Thoracic aorta (tissue), 2 donors: ENCODE data around the gene SHANK3. TPM values are rescaled to one million over a fixed set of nuclear protein-coding genes. Genes with fewer than 3 reads are reported as not detected.

Experiments used
- ATAC-seq: fragments of 150-250 bp; one replicate; pipeline ENCODE4 v1.8.0; 2017; ENCODE audit warnings: low read depth; ENCODE audit not compliant: insufficient number of reproducible peaks, low FRiP score
- DNase-seq: peaks from one replicate; pipeline ENCODE4 v3.0.0-alpha.2; 2020; ENCODE audit warnings: low spot score
- H3K27ac ChIP-seq, 2 donors: fragments of 200-600 bp; sonication (generic); 1 replicate in 1 of 2; 2 replicates in 1 of 2; pipeline ENCODE4 v1.5.1; 2016; ENCODE audit warnings: mild to moderate bottlenecking in 2 of 2, moderate library complexity in 2 of 2
- H3K27me3 ChIP-seq: fragments of 200-600 bp; sonication (generic); replicated peaks from 2 replicates; pipeline ENCODE4 v1.6.0; 2016; ENCODE audit warnings: mild to moderate bottlenecking; ENCODE audit not compliant: insufficient read depth
- H3K36me3 ChIP-seq: fragments of 200-600 bp; sonication (generic); one replicate; pipeline ENCODE4 v1.5.1; 2016
- H3K4me1 ChIP-seq, 2 donors: fragments of 200-600 bp; sonication (generic); 1 replicate in 1 of 2; 2 replicates in 1 of 2; pipeline versions ENCODE4 v1.5.1 to v1.6.0; 2016; ENCODE audit warnings: low read depth in 2 of 2, mild to moderate bottlenecking in 1 of 2; ENCODE audit not compliant: control insufficient read depth in 1 of 2
- H3K4me3 ChIP-seq: fragments of 200-600 bp; sonication (generic); 2 replicates; pipeline ENCODE4 v1.5.1; 2016; ENCODE audit warnings: mild to moderate bottlenecking
- H3K9me3 ChIP-seq: fragments of 200-600 bp; sonication (generic); 2 replicates; pipeline ENCODE4 v1.5.1; 2016
- CTCF ChIP-seq: fragments of 200-600 bp; sonication (generic); IDR thresholded peaks from one replicate; pipeline ENCODE4 v1.5.1; 2019; ENCODE audit warnings: antibody characterized with exemption
- total RNA-seq, 2 donors: library from RNA; depleted of rRNA; stranded (reverse); fragments of >200 nt; gene quantifications; one replicate each; pipeline versions ENCODE4 v1.1.0 to v1.2.3, GENCODE V29; 2016

Gene SHANK3
- total RNA-seq, 2 donors from 2014 or later, result 10.7 to 14.3 TPM

GRCh38 chr22:50696799-50697561 lies 24.4 kb downstream of the SHANK3 start:
- no peak overlapping the region for H3K4me3 ChIP-seq
- DNase-seq, result no peak
- no peaks in the 10 kb centered on the region for H3K9me3 ChIP-seq
- ATAC-seq, result no peak
- no peak for TF ChIP-seq CTCF
- H3K36me3 ChIP-seq, result no peaks in the 10 kb centered on the region
- peaks cover 0 to 4% of the 10 kb centered on the region in 2 donors for H3K4me1 ChIP-seq
- no peak overlapping the region for H3K27ac ChIP-seq
- no peaks in the 10 kb centered on the region for H3K27me3 ChIP-seq

- Histone ChIP-seq H3K27me3 (no peaks in the 10 kb centered on the region), H3K27ac (no peak overlapping the region), H3K4me3 (no peak overlapping the region), H3K4me1 (peaks cover 0 to 4% of the 10 kb centered on the region in 2 donors), H3K36me3 (no peaks in the 10 kb centered on the region), H3K9me3 (no peaks in the 10 kb centered on the region)
- no peak for DNase-seq
- ATAC-seq, result no peak
- TF ChIP-seq CTCF, result no peak
Observed at GRCh38 chr22:50697667-50698506, 25.3 kb downstream of the SHANK3 start.

- H3K36me3 ChIP-seq, result no peaks in the 10 kb centered on the region
- no peak for ATAC-seq
- no peaks in the 10 kb centered on the region for H3K9me3 ChIP-seq
- no peak for TF ChIP-seq CTCF
- no peak overlapping the region for H3K27ac ChIP-seq
- H3K27me3 ChIP-seq, result no peaks in the 10 kb centered on the region
- no peak for DNase-seq
- H3K4me3 ChIP-seq, result no peak overlapping the region
- peaks cover 0 to 4% of the 10 kb centered on the region in 2 donors for H3K4me1 ChIP-seq
Observed at GRCh38 chr22:50698546-50698945, 25.9 kb downstream of the SHANK3 start.

GRCh38 chr22:50699001-50699755 lies 26.6 kb downstream of the SHANK3 start:
- ATAC-seq (no peak), DNase-seq (no peak)
- no peak for TF ChIP-seq CTCF
- Histone ChIP-seq H3K27ac (no peak overlapping the region), H3K36me3 (no peaks in the 10 kb centered on the region), H3K27me3 (no peaks in the 10 kb centered on the region), H3K4me3 (no peak overlapping the region), H3K4me1 (peaks cover 0 to 4% of the 10 kb centered on the region in 2 donors), H3K9me3 (no peaks in the 10 kb centered on the region)
